ENCODE measurements around the gene SUSD3. TPM values are rescaled to one million over a fixed set of nuclear protein-coding genes. Genes with fewer than 3 reads are reported as not detected.

The SUSD3 gene
- polyA plus RNA-seq, 3 donors = 10.5 to 24.6 (median 15.7) TPM

GRCh38 chr9:93081081-93081529 lies 22.6 kb downstream of the SUSD3 start:
- 82% methylated on average over 10 of the region's 10 CpGs for WGBS (ENCODE audit: insufficient coverage)
- Histone ChIP-seq H3K79me2 (ENCODE audit: insufficient read depth, low read length) (no peaks in the 10 kb centered on the region), H3K27ac (ENCODE audit: low read depth in 1 of 2, low read length in 2 of 2) (no peak overlapping the region), H2AFZ (ENCODE audit: insufficient read depth, low read depth, low read length, poor library complexity, severe bottlenecking) (no peak overlapping the region), H3K36me3 (replicated peaks in 1 of 2; ENCODE audit: control insufficient read depth in 1 of 2, insufficient read depth in 2 of 2, low read length in 2 of 2) (peaks cover 5 to 62% of the 10 kb centered on the region in 2 donors), H4K20me1 (ENCODE audit: insufficient read depth, low read length) (no peaks in the 10 kb centered on the region), H3K4me2 (replicated peaks; ENCODE audit: extremely low read depth, low read length, poor library complexity, severe bottlenecking) (no peak overlapping the region), H3K9me3 (replicated peaks in 1 of 2; ENCODE audit: control insufficient read depth in 1 of 2, insufficient read depth in 1 of 2, low read length in 2 of 2) (peaks cover 5 to 7% of the 10 kb centered on the region in 2 donors), H3K9ac (ENCODE audit: insufficient read depth, low read length, poor library complexity, severe bottlenecking) (no peak overlapping the region), H3K4me3 (replicated peaks in 1 of 3; ENCODE audit: low read depth in 2 of 3, low read length in 3 of 3) (no peak overlapping the region), H3K4me1 (ENCODE audit: control insufficient read depth in 1 of 2, insufficient read depth in 2 of 2, low read length in 2 of 2) (peaks cover 16 to 19% of the 10 kb centered on the region in 2 donors), H3K27me3 (ENCODE audit: control insufficient read depth in 2 of 2, insufficient read depth in 2 of 2, low read length in 2 of 2) (no peaks in the 10 kb centered on the region)
- intact Hi-C loops (cut with micrococcal nuclease) = no loop called here
- H3K4me3 Mint-ChIP-seq = no peak overlapping the region
- peak overlapping the region in 1 of 7 donors; percentile 64 for H3K27ac Mint-ChIP-seq
- H3K27me3 Mint-ChIP-seq (ENCODE audit: low read depth in 3 of 3) = peaks cover 0 to 6% (median 0%) of the 10 kb centered on the region in 3 donors
- H3K9me3 Mint-ChIP-seq = peaks cover 5 to 8% (median 7%) of the 10 kb centered on the region in 7 donors
- peaks cover 17% of the 10 kb centered on the region for H3K4me1 Mint-ChIP-seq
- H3K36me3 Mint-ChIP-seq = peaks cover 30 to 47% of the 10 kb centered on the region in 2 donors
- TF ChIP-seq CTCF (IDR thresholded peaks at IDR 0.05) = no peak
- DNase-seq = no peak

GRCh38 chr9:93081931-93082330 lies 23.4 kb downstream of the SUSD3 start:
- no peaks in the 10 kb centered on the region for H4K20me1 ChIP-seq (ENCODE audit: insufficient read depth, low read length)
- H3K4me3 ChIP-seq (replicated peaks in 1 of 3; ENCODE audit: low read depth in 2 of 3, low read length in 3 of 3) = no peak overlapping the region
- Mint-ChIP-seq H3K27ac (no peak overlapping the region), H3K4me3 (no peak overlapping the region), H3K9me3 (peaks cover 5 to 11% (median 8%) of the 10 kb centered on the region in 7 donors), H3K27me3 (ENCODE audit: low read depth in 3 of 3) (peaks cover 0 to 6% (median 0%) of the 10 kb centered on the region in 3 donors), H3K36me3 (peaks cover 33 to 47% of the 10 kb centered on the region in 2 donors), H3K4me1 (peaks cover 22% of the 10 kb centered on the region)
- no peak for TF ChIP-seq CTCF (IDR thresholded peaks at IDR 0.05)
- no peak overlapping the region for H3K4me2 ChIP-seq (replicated peaks; ENCODE audit: extremely low read depth, low read length, poor library complexity, severe bottlenecking)
- H3K79me2 ChIP-seq (ENCODE audit: insufficient read depth, low read length) = no peaks in the 10 kb centered on the region
- H3K9me3 ChIP-seq (replicated peaks in 1 of 2; ENCODE audit: control insufficient read depth in 1 of 2, insufficient read depth in 1 of 2, low read length in 2 of 2) = peaks cover 5 to 7% of the 10 kb centered on the region in 2 donors
- no peak overlapping the region for H3K9ac ChIP-seq (ENCODE audit: insufficient read depth, low read length, poor library complexity, severe bottlenecking)
- peaks cover 5 to 55% of the 10 kb centered on the region in 2 donors for H3K36me3 ChIP-seq (replicated peaks in 1 of 2; ENCODE audit: control insufficient read depth in 1 of 2, insufficient read depth in 2 of 2, low read length in 2 of 2)
- H2AFZ ChIP-seq (ENCODE audit: insufficient read depth, low read depth, low read length, poor library complexity, severe bottlenecking) = no peak overlapping the region
- no peak overlapping the region for H3K27ac ChIP-seq (ENCODE audit: low read depth in 1 of 2, low read length in 2 of 2)
- intact Hi-C loops (cut with micrococcal nuclease) = no loop called here
- DNase-seq = no peak
- 100% methylated on average over 3 of the region's 3 CpGs for WGBS (ENCODE audit: insufficient coverage)
- H3K4me1 ChIP-seq (ENCODE audit: control insufficient read depth in 1 of 2, insufficient read depth in 2 of 2, low read length in 2 of 2) = peaks cover 16 to 23% of the 10 kb centered on the region in 2 donors
- no peaks in the 10 kb centered on the region for H3K27me3 ChIP-seq (ENCODE audit: control insufficient read depth in 2 of 2, insufficient read depth in 2 of 2, low read length in 2 of 2)
